ENCODE measurements around the gene CDH23.

The CDH23 gene

GRCh38 chr10:71631007-71631861 is 234.5 kb downstream of the CDH23 start:
- no peaks in the 10 kb centered on the region for H3K36me3 Mint-ChIP-seq (ENCODE audit: low read depth)
- DNase-seq = no peak
- peaks cover 68% of the 10 kb centered on the region for H3K4me1 Mint-ChIP-seq
- H3K27ac Mint-ChIP-seq = no peak overlapping the region
- no peaks in the 10 kb centered on the region for H3K9me3 Mint-ChIP-seq
- peaks cover 50% of the 10 kb centered on the region for H3K27me3 Mint-ChIP-seq (ENCODE audit: low read depth, poor library complexity)
- no peak overlapping the region for H3K4me3 Mint-ChIP-seq
- TF ChIP-seq, protein P1, sequence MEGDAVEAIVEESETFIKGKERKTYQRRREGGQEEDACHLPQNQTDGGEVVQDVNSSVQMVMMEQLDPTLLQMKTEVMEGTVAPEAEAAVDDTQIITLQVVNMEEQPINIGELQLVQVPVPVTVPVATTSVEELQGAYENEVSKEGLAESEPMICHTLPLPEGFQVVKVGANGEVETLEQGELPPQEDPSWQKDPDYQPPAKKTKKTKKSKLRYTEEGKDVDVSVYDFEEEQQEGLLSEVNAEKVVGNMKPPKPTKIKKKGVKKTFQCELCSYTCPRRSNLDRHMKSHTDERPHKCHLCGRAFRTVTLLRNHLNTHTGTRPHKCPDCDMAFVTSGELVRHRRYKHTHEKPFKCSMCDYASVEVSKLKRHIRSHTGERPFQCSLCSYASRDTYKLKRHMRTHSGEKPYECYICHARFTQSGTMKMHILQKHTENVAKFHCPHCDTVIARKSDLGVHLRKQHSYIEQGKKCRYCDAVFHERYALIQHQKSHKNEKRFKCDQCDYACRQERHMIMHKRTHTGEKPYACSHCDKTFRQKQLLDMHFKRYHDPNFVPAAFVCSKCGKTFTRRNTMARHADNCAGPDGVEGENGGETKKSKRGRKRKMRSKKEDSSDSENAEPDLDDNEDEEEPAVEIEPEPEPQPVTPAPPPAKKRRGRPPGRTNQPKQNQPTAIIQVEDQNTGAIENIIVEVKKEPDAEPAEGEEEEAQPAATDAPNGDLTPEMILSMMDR (IDR thresholded peaks at IDR 0.05) = no peak

DNA sequence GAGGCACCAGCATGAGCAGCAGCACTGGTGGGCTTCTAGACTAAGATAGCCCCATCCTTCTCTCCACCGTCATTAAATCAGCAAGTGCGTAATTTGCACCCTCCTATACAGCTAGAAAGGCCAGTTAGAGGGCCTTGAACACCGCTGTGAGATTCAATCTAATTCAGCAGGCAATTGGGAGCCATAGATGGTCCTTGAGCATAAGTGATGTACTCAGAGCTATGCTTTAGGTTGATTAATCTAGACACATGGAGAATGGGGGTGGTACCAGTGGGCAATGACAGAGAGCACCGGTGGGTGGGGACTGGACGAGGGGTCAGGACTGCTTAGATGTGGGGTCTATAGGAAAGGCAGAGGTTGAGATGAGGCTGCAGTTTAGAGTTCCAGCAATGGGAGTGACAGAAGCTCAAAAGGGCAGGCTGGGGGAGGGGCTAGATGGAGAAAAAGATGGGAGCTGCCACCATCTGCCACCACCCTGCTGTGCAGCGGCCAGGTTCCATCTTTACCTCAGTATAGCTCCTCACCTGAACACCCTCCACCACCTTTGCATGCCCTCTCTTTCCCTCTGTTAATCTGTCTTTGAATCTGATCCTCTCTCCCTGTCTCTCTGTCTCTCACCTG is 235.6 kb downstream of the CDH23 start:
- H3K36me3 Mint-ChIP-seq (ENCODE audit: low read depth) = no peaks in the 10 kb centered on the region
- TF ChIP-seq, protein P1 (IDR thresholded peaks at IDR 0.05) = no peak
- H3K27ac Mint-ChIP-seq = no peak overlapping the region
- peaks cover 64% of the 10 kb centered on the region for H3K4me1 Mint-ChIP-seq
- H3K27me3 Mint-ChIP-seq (ENCODE audit: low read depth, poor library complexity) = peaks cover 54% of the 10 kb centered on the region
- H3K4me3 Mint-ChIP-seq = no peak overlapping the region
- no peaks in the 10 kb centered on the region for H3K9me3 Mint-ChIP-seq
- no peak for DNase-seq

DNA sequence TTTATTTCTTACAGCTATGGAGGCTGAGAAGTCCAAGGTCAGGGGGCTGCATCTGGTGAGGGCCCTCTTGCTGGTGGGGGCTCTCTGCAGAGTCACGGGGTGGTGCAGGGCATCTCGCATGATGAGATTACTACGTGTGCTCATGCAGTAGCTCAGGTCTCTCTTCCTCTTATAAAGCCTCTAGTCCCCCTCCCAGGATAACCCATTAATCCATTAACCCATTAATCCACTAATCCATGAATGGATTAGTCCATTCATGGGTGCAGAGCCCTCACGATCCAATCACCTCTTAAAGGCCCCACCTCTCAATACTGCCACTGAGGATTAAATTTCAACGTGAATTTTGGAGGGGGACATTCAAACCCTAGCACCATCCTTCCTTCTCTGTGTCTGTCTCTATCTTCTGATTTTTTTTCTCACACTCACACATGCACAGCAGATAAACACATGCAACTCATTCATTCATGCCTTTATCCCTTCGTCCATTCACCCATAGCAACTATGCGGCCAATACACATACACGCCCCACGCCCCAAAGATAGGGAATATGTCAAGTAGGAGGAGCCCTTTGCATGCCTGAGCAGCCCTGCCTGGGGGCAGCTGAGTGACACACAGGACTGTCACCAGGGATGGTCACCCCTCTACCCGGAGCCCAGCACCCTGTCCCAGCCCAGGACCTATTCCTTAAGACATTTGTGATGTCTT is 236.3 kb downstream of the CDH23 start:
- H3K4me1 Mint-ChIP-seq = peaks cover 61% of the 10 kb centered on the region
- H3K9me3 Mint-ChIP-seq = no peaks in the 10 kb centered on the region
- H3K27ac Mint-ChIP-seq = no peak overlapping the region
- H3K4me3 Mint-ChIP-seq = no peak overlapping the region
- DNase-seq = no peak
- TF ChIP-seq, protein P1 (IDR thresholded peaks at IDR 0.05) = no peak
- H3K36me3 Mint-ChIP-seq (ENCODE audit: low read depth) = no peaks in the 10 kb centered on the region
- peaks cover 47% of the 10 kb centered on the region for H3K27me3 Mint-ChIP-seq (ENCODE audit: low read depth, poor library complexity)

DNA sequence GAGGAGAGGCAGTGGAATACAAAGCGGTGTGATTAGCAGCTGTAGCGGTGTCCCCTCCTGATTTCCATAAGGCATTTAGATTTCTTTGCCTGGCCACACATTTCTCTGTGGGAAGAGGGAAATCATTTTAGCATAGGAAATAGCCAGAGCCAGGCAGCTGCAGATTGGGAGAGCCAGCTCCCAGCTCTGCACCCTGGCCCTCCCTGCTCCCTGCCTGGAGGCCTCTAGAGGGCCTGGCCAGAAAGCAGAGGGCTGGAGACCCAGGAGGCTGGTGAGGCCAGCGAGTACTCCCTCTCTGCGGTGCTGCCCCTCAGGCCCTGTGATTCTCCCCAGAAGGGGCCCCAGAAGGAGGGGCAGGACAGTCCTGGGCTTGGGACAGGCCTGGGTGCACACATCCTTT is 237.2 kb downstream of the CDH23 start:
- H3K27me3 Mint-ChIP-seq (ENCODE audit: low read depth, poor library complexity) = peaks cover 43% of the 10 kb centered on the region
- H3K9me3 Mint-ChIP-seq = no peaks in the 10 kb centered on the region
- DNase-seq = no peak
- no peaks in the 10 kb centered on the region for H3K36me3 Mint-ChIP-seq (ENCODE audit: low read depth)
- TF ChIP-seq, protein P1 (IDR thresholded peaks at IDR 0.05) = no peak
- H3K27ac Mint-ChIP-seq = no peak overlapping the region
- H3K4me1 Mint-ChIP-seq = peaks cover 68% of the 10 kb centered on the region
- H3K4me3 Mint-ChIP-seq = no peak overlapping the region

DNA sequence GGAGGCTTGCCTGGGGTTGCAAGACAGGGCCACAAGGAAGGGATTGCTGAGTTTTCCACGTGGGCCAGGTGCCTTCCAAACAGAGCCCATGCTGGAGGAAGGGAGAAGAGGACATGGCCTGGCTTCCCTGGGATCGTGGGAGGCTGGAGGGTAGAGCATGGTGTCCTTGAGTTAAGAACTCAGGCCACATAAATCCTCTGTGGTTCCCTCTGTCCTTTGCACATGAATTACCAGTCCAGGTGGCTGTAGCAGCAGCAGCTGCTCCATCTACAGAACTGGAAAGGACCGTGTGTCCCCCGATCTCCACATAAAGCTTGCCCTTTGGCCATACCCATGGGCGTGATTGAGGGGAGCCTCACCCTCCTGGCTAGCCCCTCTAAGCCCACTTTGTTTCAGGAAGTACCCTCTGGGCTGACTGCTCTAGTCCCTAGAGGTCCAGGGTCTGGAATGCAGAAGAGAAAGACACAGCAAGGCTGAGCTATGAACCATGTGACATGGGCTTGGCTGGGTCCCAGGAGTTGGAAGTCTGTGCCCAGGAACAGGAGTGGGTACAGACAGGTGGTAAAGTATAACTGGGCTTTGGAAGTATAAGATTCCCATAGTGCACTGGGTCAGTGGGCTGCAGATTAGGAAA is 237.9 kb downstream of the CDH23 start:
- DNase-seq = no peak
- no peak overlapping the region for H3K27ac Mint-ChIP-seq
- no peak overlapping the region for H3K4me3 Mint-ChIP-seq
- TF ChIP-seq, protein P1 (IDR thresholded peaks at IDR 0.05) = no peak
- no peaks in the 10 kb centered on the region for H3K36me3 Mint-ChIP-seq (ENCODE audit: low read depth)
- peaks cover 68% of the 10 kb centered on the region for H3K4me1 Mint-ChIP-seq
- H3K9me3 Mint-ChIP-seq = no peaks in the 10 kb centered on the region
- peaks cover 38% of the 10 kb centered on the region for H3K27me3 Mint-ChIP-seq (ENCODE audit: low read depth, poor library complexity)
